ENCODE data around the gene AKR1C1.

DNA sequence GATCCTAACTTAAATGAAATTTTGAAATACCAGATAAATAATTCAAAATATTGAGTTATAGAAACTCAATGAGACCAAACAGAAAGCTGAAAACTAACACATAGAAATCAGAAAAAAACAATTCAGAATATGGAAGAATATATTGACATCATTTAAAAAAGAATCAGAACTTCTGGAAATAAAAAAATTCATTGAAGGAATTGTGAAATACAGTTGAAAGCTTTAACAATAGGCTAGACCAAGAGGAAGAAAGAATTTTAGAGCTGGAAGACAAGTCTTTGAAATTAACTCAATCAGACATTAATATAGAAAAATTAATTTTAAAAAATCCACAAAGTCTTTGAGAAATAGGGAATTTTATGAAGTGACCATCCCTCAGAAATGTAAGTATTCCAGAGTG lies 36.8 kb upstream of the AKR1C1 start:
- TF ChIP-seq, protein P1, sequence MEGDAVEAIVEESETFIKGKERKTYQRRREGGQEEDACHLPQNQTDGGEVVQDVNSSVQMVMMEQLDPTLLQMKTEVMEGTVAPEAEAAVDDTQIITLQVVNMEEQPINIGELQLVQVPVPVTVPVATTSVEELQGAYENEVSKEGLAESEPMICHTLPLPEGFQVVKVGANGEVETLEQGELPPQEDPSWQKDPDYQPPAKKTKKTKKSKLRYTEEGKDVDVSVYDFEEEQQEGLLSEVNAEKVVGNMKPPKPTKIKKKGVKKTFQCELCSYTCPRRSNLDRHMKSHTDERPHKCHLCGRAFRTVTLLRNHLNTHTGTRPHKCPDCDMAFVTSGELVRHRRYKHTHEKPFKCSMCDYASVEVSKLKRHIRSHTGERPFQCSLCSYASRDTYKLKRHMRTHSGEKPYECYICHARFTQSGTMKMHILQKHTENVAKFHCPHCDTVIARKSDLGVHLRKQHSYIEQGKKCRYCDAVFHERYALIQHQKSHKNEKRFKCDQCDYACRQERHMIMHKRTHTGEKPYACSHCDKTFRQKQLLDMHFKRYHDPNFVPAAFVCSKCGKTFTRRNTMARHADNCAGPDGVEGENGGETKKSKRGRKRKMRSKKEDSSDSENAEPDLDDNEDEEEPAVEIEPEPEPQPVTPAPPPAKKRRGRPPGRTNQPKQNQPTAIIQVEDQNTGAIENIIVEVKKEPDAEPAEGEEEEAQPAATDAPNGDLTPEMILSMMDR (IDR thresholded peaks at IDR 0.05) = no peak
- no peak for TF ChIP-seq POLR2A (IDR thresholded peaks at IDR 0.05)
